Skin of body (tissue), 2 donors: ENCODE results near the gene TBC1D25. TPM values are rescaled to one million over a fixed set of nuclear protein-coding genes. Genes with fewer than 3 reads are reported as not detected.
A peak's percentile ranks its signal among the peaks of the same experiment; 100 is the strongest.

Experiments
- DNase-seq: peaks from one replicate; lab custom pipeline; 2025; lab: John Stamatoyannopoulos, UW
- total RNA-seq: library from RNA; depleted of rRNA; stranded (reverse); fragments of >200 nt; gene quantifications from one replicate; pipeline ENCODE4 v1.2.3, GENCODE V29; 2014

Gene TBC1D25
- total RNA-seq, 1 donor from 2014 or later = 4.8 TPM

DNA sequence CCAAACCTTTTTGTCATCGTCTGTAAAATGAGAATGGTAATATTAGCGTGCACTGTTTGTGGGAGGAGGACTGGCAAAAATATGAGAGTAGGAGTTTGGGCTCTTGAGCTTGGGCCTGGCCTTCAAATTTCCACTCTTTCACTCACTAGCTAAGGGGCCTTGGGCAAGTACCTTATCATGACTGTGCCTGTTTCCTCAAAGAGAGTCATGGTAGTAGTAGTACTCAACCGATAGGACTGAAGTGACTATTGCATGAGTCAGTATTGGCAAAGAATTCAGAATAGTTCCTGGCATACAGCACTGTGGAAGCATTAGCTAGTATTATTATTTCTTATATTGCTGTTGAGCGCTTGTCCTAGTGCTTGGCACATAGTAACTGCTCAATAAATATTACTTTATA lies 18.8 kb downstream of the TBC1D25 start:
- DNase-seq = no peak

DNA sequence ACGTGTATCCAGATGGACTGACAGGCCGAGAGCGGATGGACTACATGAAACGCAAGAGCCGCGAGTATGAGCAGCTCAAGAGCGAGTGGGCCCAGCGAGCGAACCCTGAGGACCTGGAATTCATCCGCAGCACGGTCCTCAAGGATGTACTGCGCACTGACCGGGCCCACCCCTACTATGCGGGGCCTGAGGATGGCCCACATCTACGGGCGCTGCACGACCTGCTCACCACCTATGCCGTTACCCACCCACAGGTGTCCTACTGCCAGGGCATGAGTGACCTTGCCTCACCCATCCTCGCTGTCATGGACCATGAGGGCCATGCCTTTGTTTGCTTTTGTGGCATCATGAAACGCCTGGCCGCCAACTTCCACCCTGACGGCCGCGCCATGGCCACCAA lies 20.1 kb downstream of the TBC1D25 start:
- DNase-seq = no peak

DNA sequence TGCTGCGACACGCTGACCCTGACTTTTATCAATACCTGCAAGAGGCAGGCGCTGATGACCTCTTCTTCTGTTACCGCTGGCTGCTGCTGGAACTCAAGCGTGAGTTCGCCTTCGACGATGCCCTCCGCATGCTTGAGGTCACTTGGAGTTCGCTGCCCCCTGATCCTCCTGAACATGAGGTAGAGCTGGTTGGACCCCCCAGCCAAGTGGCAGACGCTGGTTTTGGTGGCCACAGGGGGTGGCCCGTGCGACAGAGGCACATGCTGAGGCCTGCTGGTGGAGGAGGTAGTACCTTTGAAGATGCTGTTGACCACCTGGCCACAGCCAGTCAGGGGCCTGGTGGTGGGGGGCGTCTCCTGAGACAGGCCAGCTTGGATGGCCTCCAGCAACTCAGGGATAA lies 20.5 kb downstream of the TBC1D25 start:
- no peak for DNase-seq

DNA sequence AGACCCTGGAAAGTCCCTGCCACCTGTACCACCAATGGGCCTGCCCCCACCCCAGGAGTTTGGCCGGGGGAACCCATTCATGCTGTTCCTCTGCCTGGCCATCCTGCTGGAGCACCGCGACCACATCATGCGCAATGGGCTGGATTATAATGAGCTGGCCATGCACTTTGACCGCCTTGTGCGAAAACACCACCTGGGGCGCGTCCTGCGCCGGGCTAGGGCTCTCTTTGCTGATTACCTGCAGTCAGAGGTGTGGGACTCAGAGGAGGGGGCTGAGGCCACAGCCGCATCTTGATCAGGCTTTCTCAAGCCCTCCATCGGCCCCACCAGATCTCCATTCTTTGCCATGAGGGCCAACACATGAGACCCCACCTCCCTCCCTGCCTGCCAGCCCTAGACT lies 21.2 kb downstream of the TBC1D25 start:
- DNase-seq = no peak

DNA sequence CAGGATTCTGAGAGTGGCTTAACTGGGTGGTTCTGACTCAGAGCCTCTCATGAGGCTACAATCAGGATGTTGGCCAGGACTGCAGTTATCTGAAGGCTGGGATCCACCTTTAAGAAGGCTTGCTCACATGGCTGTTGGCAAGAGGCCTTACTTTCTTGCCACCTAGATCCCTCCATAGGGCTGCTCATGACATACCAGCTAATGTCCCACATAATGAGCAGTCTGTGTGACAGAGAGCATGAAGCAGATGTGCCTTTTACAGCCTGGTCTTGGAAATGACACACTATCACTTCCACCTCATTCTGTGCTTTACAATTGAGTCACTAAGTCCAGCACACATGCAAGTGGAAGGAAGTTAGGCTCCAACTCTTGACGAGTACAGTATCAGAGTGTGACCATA lies 30.4 kb downstream of the TBC1D25 start:
- DNase-seq = no peak

DNA sequence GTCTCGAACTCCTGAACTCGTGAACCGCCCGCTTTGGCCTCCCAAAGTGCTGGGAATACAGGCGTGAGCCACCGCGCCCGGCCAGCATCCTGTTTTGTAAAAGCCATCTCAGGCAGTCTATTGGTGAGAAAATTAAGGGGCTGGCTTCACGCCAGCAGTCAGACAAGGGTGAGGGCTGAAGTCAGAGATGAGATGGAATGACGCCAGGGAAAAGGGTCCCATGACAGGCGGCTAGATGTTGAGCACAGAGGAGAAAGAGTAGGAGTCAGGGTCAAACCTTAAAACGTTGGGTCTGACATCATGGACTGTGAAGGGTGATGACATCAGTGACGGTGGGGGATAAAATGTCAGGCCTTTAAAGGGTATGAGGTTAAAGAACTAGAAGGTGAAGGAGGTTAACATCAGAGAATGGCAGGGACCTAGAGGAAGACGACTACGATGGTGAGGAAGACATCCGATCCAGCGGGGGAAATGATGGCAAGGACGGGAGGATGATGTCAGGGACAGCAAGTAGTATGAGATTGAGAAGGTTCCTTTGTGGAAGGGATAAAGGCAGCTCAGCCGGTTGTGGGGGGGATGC lies 34.3 kb downstream of the TBC1D25 start:
- peak; percentile 53 for DNase-seq

DNA sequence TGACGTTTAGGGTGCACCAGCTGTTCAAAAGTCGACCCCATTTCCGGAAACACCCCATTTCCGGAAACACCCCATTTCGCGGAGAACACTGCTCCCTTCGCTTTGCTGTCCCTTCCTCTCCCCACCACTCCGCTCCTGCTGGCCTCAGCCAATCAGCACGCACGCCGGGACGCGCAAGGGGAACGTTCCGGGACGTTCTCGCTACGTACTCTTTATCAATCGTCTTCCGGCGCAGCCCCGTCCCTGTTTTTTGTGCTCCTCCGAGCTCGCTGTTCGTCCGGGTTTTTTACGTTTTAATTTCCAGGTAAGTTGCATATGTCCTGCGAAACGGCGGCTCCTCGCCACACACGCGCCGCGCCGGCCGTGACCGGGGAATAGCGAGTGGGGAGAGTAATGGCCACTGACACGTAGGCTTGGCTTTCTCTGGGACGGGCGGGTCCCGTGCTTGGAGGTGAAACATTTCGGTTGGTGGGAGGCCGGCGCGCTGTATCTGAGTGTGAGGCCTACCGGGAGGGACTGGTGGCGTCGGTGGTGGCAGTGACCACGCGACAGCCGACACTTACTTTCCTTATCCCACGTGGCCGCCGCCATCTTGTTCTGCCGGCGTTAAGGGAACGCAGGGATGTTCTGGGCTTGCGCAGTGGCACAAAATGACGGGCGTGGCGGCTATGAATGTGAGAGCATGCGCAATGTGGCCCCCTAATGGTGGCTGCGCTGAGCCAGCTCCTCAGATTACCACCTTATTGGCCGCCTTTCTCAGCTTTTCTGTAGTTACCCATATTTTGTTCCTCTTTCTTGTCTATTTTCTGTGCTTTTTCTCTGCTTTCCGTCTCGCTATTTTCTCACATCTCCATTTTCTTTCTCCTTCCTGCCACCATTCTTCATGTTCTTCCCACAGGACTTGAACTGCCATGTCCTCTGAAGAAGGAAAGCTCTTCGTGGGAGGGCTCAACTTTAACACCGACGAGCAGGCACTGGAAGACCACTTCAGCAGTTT lies 35.1 kb downstream of the TBC1D25 start, which contains the start of gene RBM3:
Gene RBM3 (plus strand): TSS at position 215 of the 997 bp plus-strand sequence. CDS start 697 bp downstream, at position 912.
- DNase-seq = peak; percentile 92

DNA sequence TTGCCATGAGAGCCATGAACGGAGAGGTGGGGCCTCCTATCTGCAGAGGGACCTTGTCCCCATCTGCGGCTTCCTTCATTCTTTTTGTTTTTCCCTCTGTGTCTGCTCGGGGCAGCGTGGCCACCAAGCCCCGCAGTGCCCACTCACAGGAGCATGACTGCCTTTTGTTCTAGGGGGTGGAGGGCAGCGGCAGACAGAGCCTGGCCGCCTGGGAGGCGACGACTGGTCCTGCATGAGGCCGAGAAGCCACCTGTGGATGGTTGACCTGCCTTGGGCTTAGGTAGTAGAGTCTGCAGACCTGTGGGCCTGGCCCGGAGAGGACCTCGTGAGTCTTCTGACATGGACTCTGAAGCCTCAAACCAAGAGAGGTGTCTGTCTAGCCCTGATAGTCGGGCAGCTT lies 36.1 kb downstream of the TBC1D25 start:
- DNase-seq = no peak

DNA sequence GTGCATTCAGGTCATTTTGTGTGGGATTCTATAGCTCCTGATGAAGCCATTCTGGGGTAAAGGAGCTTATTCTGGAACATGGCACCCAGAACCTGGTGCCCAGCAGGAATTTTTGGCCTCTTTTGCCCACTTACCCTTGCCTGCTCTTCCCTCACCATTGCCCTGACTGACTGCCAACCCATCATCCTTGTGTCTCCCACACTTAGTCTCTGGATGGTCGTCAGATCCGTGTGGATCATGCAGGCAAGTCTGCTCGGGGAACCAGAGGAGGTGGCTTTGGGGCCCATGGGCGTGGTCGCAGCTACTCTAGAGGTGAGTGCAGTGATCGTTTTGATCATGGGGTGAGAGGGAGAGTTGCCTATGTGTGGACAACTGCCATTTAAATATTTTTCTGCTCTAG lies 36.6 kb downstream of the TBC1D25 start:
- no peak for DNase-seq

DNA sequence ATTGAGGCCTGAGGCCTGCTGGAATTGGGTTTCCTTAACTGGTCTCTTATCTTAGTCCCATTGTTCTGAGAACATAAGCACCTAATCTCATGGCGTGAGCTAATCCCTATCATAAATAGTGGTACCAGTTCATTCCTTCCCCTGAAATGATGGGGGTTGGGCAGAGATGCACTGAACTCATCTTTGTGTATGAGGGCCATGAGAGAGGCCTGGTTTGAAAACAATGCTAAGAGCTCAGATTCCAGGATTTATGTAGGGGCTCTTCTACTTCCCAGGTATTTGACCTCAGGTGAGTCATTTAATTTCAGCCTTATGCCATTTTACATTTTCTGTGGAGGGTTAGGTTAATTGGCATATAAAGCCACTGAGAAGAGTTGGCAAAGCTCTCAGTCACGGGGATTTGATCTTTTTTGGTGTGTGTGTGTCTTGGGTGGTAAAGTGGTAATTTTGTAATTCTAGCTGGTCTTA lies 39.2 kb downstream of the TBC1D25 start:
- no peak for DNase-seq

DNA sequence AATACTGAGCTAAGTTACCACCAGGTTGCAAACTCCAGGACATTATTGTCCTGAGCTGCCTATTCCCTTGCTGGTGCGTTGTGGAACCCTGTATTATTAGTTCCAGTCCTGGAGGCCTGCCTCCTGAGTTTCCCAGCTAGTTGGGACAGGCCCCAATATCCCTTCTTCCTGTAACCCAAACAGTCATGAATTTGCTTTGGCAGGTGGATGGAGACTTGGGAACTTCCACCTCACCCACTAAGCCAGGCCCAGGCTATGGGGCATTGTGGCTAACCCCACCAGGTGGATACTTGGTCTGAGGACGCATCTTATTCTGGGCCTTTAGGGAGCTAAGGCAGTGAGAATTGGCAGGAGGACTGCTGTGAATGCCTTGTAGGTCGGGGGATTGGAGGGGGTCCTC lies 39.7 kb downstream of the TBC1D25 start:
- DNase-seq = no peak

DNA sequence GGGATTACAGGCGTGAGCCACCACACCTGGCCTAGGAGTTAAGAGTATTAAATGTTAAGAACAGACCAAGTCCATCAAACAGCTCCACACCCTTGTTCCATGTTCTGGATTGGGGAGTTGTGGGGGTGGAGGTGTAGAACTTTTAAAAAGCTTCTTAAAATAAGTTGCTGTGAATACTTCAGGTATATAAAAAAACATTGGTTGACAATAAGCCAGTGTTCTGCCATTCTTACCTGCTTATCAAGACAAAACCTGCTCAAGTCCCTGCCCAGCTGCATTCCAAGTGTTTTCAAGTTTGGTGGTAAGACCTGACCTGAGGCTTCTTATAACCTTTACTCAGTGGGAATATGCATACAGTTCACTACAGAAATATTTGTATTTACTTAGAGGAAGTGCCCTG lies 41.1 kb downstream of the TBC1D25 start:
- DNase-seq = no peak

DNA sequence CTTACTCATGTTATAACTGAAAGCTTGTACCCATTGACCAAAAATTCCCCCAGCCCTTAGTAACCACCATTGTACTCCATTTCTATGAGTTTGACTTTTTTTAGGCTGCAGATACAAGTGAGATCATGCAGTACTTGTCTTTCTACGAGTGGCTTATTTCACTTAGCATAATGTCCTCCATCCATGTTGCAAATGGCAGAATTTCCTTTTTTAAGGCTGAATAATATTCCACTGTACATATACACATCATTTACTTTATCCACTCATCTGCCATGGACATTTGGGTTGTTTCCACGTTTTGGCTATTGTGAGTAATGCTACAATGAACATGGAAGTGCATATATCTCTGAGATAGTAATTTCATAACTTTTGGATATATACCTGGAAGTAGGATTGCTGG lies 45.2 kb downstream of the TBC1D25 start:
- no peak for DNase-seq

DNA sequence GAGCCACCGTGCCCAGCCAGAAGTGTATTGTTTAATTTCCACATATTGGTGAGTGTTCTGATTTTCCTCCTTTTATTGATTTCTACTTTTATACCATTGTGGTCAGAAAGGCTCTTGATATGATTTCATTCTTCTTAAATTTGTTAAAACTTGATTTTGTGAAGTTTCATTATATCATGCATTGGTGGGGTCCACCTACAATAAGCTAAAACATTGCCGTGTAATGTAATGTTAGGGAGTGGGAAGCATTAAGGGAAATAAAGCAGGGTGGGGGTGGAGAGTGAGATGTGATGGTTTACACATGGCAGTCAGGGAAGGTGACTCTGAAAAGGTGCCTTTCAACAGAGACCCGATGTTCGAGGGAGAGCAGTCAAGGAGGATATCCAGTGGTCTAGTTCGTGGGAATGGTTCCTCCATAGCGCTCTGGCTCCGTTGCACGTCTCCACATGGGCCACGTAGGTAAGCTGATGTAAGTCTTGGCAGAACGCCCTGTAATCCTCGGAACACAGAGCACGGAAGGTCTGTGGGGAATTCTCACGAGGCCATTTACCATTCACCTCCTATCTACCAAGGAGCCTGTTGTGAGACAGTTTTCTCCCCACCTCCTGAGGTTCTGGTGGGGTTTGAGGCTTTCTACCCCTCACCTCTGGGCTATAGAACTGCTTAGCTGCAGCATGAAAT lies 50.1 kb downstream of the TBC1D25 start:
- no peak for DNase-seq

DNA sequence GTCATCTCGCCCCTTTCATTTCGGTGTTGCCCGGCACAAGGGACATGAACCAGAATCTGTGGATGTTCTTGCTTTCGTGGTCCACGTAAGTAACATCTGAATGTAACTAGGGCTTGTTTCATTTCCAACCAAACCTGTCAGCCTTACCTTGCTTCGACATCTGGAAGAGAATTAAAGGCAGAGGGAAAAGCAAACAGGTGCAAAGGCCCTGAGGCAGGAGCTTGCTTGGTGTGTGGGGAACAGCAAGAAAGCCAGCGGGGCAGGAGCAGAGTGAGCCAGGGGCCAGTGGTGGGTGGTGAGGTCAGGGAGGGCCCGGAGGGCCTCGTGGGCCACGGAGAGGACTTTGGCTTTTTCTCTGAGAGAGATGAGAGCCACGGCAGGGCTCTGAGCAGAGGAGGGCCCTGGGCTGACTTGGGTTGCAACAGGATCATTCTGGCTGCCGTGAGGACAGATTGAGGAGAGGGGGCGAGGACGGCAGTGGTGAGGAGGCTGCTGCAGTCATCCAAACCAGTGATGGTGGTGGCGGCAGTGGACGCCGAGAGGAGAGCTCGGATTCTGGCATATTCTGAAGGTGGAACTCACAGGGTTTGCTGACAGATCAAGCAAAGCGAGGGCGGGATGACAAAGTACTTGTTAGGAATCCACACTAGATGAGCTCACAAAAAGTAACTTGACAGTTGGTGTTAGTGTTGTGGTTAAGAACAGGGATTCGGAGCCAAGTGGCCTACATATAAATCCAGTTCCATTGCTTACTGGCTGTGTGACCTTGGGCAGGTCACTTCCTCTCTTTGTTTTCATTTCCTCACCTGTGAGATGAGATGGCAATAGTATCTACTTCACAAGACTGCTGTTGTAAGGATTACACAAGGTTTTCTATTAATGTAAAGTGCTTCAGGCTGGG lies 50.9 kb downstream of the TBC1D25 start:
- DNase-seq = no peak

DNA sequence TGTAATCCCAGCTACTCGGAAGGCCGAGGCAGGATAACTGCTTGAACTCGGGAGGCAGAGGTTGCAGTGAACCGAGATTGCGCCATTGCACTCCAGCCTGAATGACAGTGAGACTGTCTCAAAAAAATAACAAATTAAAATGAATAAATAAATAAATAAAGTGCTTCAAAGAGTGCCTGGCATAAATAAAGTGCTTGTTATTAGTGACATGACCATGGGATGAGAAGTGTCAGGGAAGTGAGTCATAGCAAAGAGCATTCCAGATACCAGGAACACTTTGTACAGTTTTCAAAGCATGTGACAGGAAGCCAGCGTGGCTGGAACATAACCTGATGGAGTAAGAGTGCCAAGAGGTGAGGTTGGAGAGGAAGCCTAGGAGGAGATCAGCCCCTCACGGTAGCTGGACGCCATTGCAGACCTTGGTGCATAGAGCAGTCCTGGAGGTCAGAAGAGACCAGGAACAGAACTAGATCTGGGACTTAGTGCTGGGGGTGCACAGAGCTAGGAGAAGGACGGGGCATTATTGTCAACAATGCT lies 51.8 kb downstream of the TBC1D25 start:
- DNase-seq = no peak

DNA sequence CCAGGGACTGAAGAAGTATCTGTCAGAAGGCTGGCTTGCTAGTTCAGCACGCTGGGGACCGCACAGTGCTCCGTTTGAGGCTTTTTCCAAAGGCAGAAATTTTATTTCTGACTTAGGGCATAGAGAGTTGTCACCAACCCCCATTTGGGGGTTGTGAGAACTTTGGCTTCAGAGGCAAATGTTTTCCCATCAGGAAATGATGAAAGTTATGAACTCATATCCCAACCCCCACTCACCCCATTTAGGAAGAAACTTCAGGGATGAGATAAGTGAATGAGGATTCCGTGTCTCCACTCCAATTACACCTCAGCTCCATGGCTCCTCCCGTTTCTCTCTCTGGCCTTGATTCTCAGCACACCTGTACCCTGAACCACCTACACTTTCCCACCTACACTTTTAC lies 53.5 kb downstream of the TBC1D25 start:
- DNase-seq = no peak

DNA sequence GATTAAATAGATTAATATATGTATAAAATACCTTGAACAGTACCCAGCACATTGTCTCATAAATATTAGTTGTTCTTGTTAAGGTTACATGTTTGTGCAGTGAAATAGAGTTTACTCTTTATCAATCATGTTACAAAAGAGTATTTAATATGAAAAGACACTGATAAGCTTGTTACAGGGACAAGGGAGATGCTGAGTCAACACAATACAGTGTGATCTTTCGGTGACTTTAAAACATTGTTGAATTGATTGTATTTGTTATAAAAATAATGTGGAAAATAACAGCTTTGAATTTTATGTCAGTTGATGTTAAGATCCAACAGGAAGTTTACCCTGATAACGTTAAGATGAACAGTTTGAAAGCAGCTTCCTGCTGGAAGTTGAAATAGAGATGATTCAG lies 56.4 kb downstream of the TBC1D25 start:
- DNase-seq = no peak

DNA sequence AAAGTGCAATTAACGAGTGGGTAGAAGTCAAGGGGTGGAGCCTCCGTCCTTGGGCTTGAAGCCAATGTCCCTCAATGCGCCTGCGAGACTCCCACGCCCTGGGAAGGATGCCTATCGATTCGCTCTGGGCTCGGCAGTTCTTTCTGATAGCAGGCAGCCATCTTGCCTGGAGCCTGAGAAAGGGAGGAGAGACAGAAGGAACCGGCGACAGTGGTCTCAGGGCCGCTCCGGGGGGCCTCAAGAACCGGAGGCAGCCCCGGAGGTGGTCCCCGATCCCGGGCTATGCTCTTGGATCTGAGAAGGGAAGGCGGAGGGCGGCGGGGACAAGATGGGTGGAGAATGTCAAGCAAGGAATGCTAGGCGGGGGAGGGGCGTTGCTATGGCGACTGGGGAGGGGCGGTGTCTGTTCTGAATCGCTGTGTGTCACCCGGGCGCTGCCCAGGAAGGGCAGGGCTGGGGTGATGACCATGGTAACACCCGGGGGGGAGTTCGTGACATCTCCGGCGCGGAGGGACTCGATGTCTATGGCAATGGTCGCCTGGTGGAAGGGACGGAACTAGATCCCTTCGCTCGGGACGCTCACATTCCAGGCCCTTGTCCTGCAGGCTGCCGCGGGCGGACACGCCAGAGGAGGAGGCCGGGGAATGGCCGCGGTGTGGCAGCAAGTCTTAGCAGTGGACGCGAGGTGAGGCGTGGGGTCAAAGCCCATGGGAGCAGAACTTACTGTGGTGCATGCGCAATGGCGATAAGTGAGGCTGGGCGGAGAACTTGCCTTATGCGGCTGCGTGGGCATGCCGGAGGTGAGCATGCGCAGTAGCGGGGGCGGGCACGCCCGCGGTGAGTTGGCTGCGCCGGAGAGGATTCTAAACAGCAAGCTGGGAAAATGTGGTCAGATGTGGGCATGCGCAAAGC lies 58.1 kb downstream of the TBC1D25 start, which contains the start of gene WDR13:
Gene WDR13 (plus strand): TSS at position 140 of the 912 bp plus-strand sequence. CDS start 505 bp downstream, at position 645.
- peak; percentile 90 for DNase-seq
